ENCODE measurements around the gene PIGQ. TPM values are rescaled to one million over a fixed set of nuclear protein-coding genes. Genes with fewer than 3 reads are reported as not detected.

PIGQ gene
- total and polyA plus RNA-seq, 2 of the 4 experiments (the other 2 are of a cell fraction), result 5.9 to 36.8 TPM

GRCh38 chr16:578870-579405 lies 9.2 kb downstream of the PIGQ start:
- Histone ChIP-seq H4K91ac (ENCODE audit: insufficient read depth, low read depth, low read length) (no peak overlapping the region), H3K4ac (ENCODE audit: low read depth, low read length) (no peak overlapping the region), H3K79me1 (ENCODE audit: low read depth in 1 of 2, low read length in 2 of 2) (peaks cover 0 to 3% of the 10 kb centered on the region in 2 experiments; a peak in 1 of 4 replicates), H3K36me3 (ENCODE audit: control insufficient read depth, insufficient read depth, low read length) (peaks cover 16% of the 10 kb centered on the region; the same call in 1 of the 2 replicates), H3K18ac (ENCODE audit: low read depth, low read length) (no peak overlapping the region), H3K27ac (ENCODE audit: insufficient read depth, low read length) (no peak overlapping the region), H2BK20ac (ENCODE audit: low read depth, low read length) (no peak overlapping the region), H4K8ac (ENCODE audit: low read depth in 2 of 2, low read length in 2 of 2) (no peak overlapping the region), H2BK15ac (ENCODE audit: low read depth, low read length) (no peak overlapping the region), H2AK5ac (ENCODE audit: low read depth, low read length) (peak overlapping the region; percentile 78), H2BK5ac (ENCODE audit: low read depth, low read length, poor library complexity, severe bottlenecking) (no peak overlapping the region), H3K9me1 (ENCODE audit: insufficient read depth, low read length) (no peaks in the 10 kb centered on the region), H3K56ac (ENCODE audit: extremely low read depth, insufficient read depth, low read length) (no peak overlapping the region), H4K20me1 (ENCODE audit: insufficient read depth, low read length) (no peaks in the 10 kb centered on the region; the same call in 1 of the 2 replicates), H3K14ac (replicated peaks; ENCODE audit: low read depth, low read length) (no peak overlapping the region), H3K23ac (ENCODE audit: low read depth, low read length) (no peak overlapping the region), H2AFZ (replicated peaks; ENCODE audit: low read length, poor library complexity) (peak overlapping the region; percentile 72), H2BK120ac (ENCODE audit: low read depth, low read length) (no peak overlapping the region), H3K9ac (ENCODE audit: low read depth, low read length) (no peak overlapping the region), H4K5ac (ENCODE audit: low read depth, low read length) (no peak overlapping the region), H3K9me3 (ENCODE audit: control insufficient read depth, insufficient read depth, low read length) (no peaks in the 10 kb centered on the region), H3K4me2 (ENCODE audit: low read depth, low read length) (peak overlapping the region; percentile 88), H2AK9ac (replicated peaks; ENCODE audit: low read depth, low read length, poor library complexity) (peak overlapping the region; percentile 4), H3K4me3 (ENCODE audit: insufficient read depth, low read depth, low read length) (no peak overlapping the region), H3K27me3 (ENCODE audit: control insufficient read depth, insufficient read depth, low read length) (no peaks in the 10 kb centered on the region), H3K4me1 (ENCODE audit: control insufficient read depth, insufficient read depth, low read length) (no peaks in the 10 kb centered on the region)
- CTCF ChIA-PET, result no interaction called here
- 56% methylated on average over 13 of the region's 34 CpGs; no CpG with 5 or more reads in 1 of the 2 experiments for WGBS, 2 experiments (ENCODE audit: extremely low coverage in 2 of 2, insufficient read length in 1 of 2)
- DNase-seq (peak; percentile 65), ATAC-seq (ENCODE audit: low read depth) (peak; percentile 91)
- in situ Hi-C loops (cut with MboI; ENCODE audit: low sequenced_read_pairs) (no loop called here), intact Hi-C loops (cut with micrococcal nuclease) (loop anchor here (2.0 kb wide), 1 partner anchor 82 kb away; no protein-coding TSS in a partner anchor), dilution Hi-C loops (cut with HindIII; ENCODE audit: low sequenced_read_pairs, unreplicated experiment) (no loop called here)
- BruUV-seq (replicated peaks), result no TSS peak
- POLR2A ChIA-PET (ENCODE audit: unreplicated experiment), result no interaction called here
- TF ChIP-seq, protein P1, sequence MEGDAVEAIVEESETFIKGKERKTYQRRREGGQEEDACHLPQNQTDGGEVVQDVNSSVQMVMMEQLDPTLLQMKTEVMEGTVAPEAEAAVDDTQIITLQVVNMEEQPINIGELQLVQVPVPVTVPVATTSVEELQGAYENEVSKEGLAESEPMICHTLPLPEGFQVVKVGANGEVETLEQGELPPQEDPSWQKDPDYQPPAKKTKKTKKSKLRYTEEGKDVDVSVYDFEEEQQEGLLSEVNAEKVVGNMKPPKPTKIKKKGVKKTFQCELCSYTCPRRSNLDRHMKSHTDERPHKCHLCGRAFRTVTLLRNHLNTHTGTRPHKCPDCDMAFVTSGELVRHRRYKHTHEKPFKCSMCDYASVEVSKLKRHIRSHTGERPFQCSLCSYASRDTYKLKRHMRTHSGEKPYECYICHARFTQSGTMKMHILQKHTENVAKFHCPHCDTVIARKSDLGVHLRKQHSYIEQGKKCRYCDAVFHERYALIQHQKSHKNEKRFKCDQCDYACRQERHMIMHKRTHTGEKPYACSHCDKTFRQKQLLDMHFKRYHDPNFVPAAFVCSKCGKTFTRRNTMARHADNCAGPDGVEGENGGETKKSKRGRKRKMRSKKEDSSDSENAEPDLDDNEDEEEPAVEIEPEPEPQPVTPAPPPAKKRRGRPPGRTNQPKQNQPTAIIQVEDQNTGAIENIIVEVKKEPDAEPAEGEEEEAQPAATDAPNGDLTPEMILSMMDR (conservative IDR thresholded peaks at IDR 0.05; ENCODE audit: low read depth, low read length), result peak; percentile 78
- TF ChIP-seq NFE2L2 (IDR thresholded peaks at IDR 0.05; ENCODE audit: low read depth, low read length), result no peak
- no peak for TF ChIP-seq POLR2A (IDR thresholded peaks at IDR 0.05; ENCODE audit: low read depth, low read length)
- no peak for TF ChIP-seq RFX5 (IDR thresholded peaks at IDR 0.05; ENCODE audit: low read depth, low read length)
- TF ChIP-seq MAFK (IDR thresholded peaks at IDR 0.05; ENCODE audit: low read depth, low read length), result no peak
- peak; percentile 47; the same call in 1 of the 2 replicates for TF ChIP-seq MXI1 (IDR thresholded peaks at IDR 0.05; ENCODE audit: borderline replicate concordance, low read depth, low read length)
- TF ChIP-seq CEBPB (IDR thresholded peaks at IDR 0.05; ENCODE audit: low read depth, low read length), result no peak
- TF ChIP-seq RAD21 (IDR thresholded peaks at IDR 0.05; ENCODE audit: low read length), result peak; percentile 85
- peak; percentile 65; the same call in 1 of the 2 replicates for TF ChIP-seq BHLHE40 (IDR thresholded peaks at IDR 0.05; ENCODE audit: low read depth, low read length)
- peak; percentile 63; the same call in 1 of the 2 replicates for TF ChIP-seq MAZ (IDR thresholded peaks at IDR 0.05; ENCODE audit: borderline replicate concordance, low read depth, low read length)
- TF ChIP-seq USF2 (IDR thresholded peaks at IDR 0.05; ENCODE audit: low read depth, low read length), result peak; percentile 48; the same call in 1 of the 2 replicates
- TF ChIP-seq, protein P2, sequence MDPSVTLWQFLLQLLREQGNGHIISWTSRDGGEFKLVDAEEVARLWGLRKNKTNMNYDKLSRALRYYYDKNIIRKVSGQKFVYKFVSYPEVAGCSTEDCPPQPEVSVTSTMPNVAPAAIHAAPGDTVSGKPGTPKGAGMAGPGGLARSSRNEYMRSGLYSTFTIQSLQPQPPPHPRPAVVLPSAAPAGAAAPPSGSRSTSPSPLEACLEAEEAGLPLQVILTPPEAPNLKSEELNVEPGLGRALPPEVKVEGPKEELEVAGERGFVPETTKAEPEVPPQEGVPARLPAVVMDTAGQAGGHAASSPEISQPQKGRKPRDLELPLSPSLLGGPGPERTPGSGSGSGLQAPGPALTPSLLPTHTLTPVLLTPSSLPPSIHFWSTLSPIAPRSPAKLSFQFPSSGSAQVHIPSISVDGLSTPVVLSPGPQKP (IDR thresholded peaks at IDR 0.05; ENCODE audit: borderline replicate concordance, low read depth, low read length), result no peak
- peak; percentile 65 for TF ChIP-seq SMC3 (IDR thresholded peaks at IDR 0.05; ENCODE audit: low read depth, low read length)

Data from IMR-90 (cell line).